22Rv1 (cell line): Measurements from ENCODE around the gene PTPRD.

ENCODE experiments used
- CTCF ChIP-seq: fragments of 450-650 bp; IDR thresholded peaks from 2 replicates; pipeline ENCODE4 v1.5.1; 2017; ENCODE audit warnings: mild to moderate bottlenecking
- ZFX ChIP-seq: fragments of 450-650 bp; IDR thresholded peaks from 2 replicates; pipeline ENCODE4 v1.6.1; 2017; ENCODE audit warnings: antibody characterized with exemption, borderline replicate concordance

- TF ChIP-seq CTCF (no peak), ZFX (no peak)
Observed at GRCh38 chr9:9341203-9341602, 1271.6 kb downstream of the PTPRD start.
